PC-3 (cell line): ENCODE data around the gene IL3RA. TPM values are rescaled to one million over a fixed set of nuclear protein-coding genes. Genes with fewer than 3 reads are reported as not detected.

Source experiments
- ATAC-seq: fragments of 200-7000 bp; cut with Tn5 transposase; 2 replicates; pipeline ENCODE4 v1.9.1; 2020; ENCODE audit warnings: mild to moderate bottlenecking, moderate library complexity
- BruUV-seq: library from RNA; stranded (reverse); fragments of 400-500 nt; replicated peaks from 2 replicates; lab custom pipeline; 2021; lab: Mats Ljungman, UMichigan
- CTCF ChIA-PET: fragments of 300-600 bp; sonication (Branson Sonifier 250); formaldehyde crosslinking; loops from one replicate; lab custom pipeline; 2022; ENCODE audit warnings: antibody characterized with exemption; lab: Charles Lee
- POLR2A ChIA-PET: fragments of 300-600 bp; sonication (Branson Sonifier 250); formaldehyde crosslinking; loops from one replicate; lab custom pipeline; 2022; ENCODE audit warnings: antibody characterized with exemption; ENCODE audit not compliant: unreplicated experiment; lab: Charles Lee
- DNase-seq: peaks from one replicate; pipeline ENCODE4 v3.0.0-alpha.2; 2015
- H2AFZ ChIP-seq: fragments of 300-600 bp; sonication (generic); 2 replicates; pipeline ENCODE4 v1.6.0; 2016; ENCODE audit warnings: antibody characterized with exemption, low read length
- H3F3A ChIP-seq: fragments of 300-600 bp; sonication (generic); one replicate; pipeline ENCODE4 v1.6.0; 2017; ENCODE audit warnings: antibody characterized with exemption, low read length, control low read depth, mild to moderate bottlenecking; ENCODE audit not compliant: unreplicated experiment
- H3K27ac ChIP-seq: fragments of 300-600 bp; sonication (generic); 2 replicates; pipeline ENCODE4 v1.5.1; 2016; ENCODE audit warnings: mild to moderate bottlenecking, low read length
- H3K27me3 ChIP-seq: fragments of 300-600 bp; sonication (generic); 2 replicates; pipeline ENCODE4 v1.6.1; 2016; ENCODE audit warnings: low read length, mixed read lengths
- H3K36me3 ChIP-seq: fragments of 300-600 bp; sonication (generic); 2 replicates; pipeline ENCODE4 v1.6.1; 2016; ENCODE audit warnings: low read depth, mixed run types, low read length, mixed read lengths
- H3K4me1 ChIP-seq: fragments of 300-600 bp; sonication (generic); 2 replicates; pipeline ENCODE4 v1.5.1; 2016; ENCODE audit warnings: low read length; ENCODE audit not compliant: insufficient read depth
- H3K4me2 ChIP-seq: fragments of 300-600 bp; sonication (generic); 2 replicates; pipeline ENCODE4 v1.6.0; 2016; ENCODE audit warnings: low read length
- H3K4me3 ChIP-seq: fragments of 300-600 bp; sonication (generic); 2 replicates; pipeline ENCODE4 v1.5.1; 2016; ENCODE audit warnings: mild to moderate bottlenecking, low read length, mixed read lengths
- H3K79me2 ChIP-seq: fragments of 300-600 bp; sonication (generic); 2 replicates; pipeline ENCODE4 v1.6.1; 2017; ENCODE audit warnings: low read length, mixed read lengths
- H3K9ac ChIP-seq: fragments of 300-600 bp; sonication (generic); 2 replicates; pipeline ENCODE4 v1.6.0; 2016; ENCODE audit warnings: mild to moderate bottlenecking, low read length
- H3K9me2 ChIP-seq: fragments of 300-600 bp; sonication (generic); replicated peaks from 2 replicates; pipeline ENCODE4 v1.6.1; 2016; ENCODE audit warnings: mixed run types, low read length, mixed read lengths
- H3K9me3 ChIP-seq: fragments of 300-600 bp; sonication (generic); 2 replicates; pipeline ENCODE4 v1.6.1; 2016; ENCODE audit warnings: low read length, mixed read lengths
- H4K20me1 ChIP-seq: fragments of 300-600 bp; sonication (generic); 2 replicates; pipeline ENCODE4 v1.6.1; 2016; ENCODE audit warnings: low read length, mixed read lengths
- CTCF ChIP-seq: fragments of 300-600 bp; sonication (generic); conservative IDR thresholded peaks from 2 replicates; pipeline ENCODE4 v1.5.1; 2017; ENCODE audit warnings: antibody characterized with exemption, low read depth, mild to moderate bottlenecking, low read length
- EZH2 ChIP-seq: fragments of 300-600 bp; sonication (generic); IDR thresholded peaks from one replicate; pipeline ENCODE4 v1.6.1; 2017; ENCODE audit warnings: antibody characterized with exemption, mild to moderate bottlenecking, low read length; ENCODE audit not compliant: unreplicated experiment
- EZH2phosphoT487 ChIP-seq: fragments of 300-600 bp; sonication (generic); IDR thresholded peaks from 2 replicates; pipeline ENCODE4 v1.6.1; 2018; ENCODE audit warnings: mild to moderate bottlenecking, antibody characterized with exemption, low read length, borderline replicate concordance
- intact Hi-C: fragments of 100-400 bp; cut with micrococcal nuclease; formaldehyde crosslinking; loops from 2 replicates; pipeline ENCODE4 v1.9.0; 2023
- total RNA-seq: library from RNA; depleted of rRNA; stranded (reverse); fragments of >200 nt; gene quantifications from 2 replicates; pipeline ENCODE4 v1.2.3, GENCODE V29; 2014

Gene IL3RA
- total RNA-seq, 1 experiment from 2014 or later: not detected

GRCh38 chrX:1392376-1393068, 55.9 kb downstream of the IL3RA start:
- Histone ChIP-seq H3K9me2 (no peaks in the 10 kb centered on the region), H3K9me3 (no peaks in the 10 kb centered on the region), H3K4me3 (peak overlapping the region; percentile 74), H3K27me3 (no peaks in the 10 kb centered on the region), H2AFZ (peak overlapping the region; percentile 69), H3K9ac (peak overlapping the region; percentile 100), H3K4me1 (peaks cover 6% of the 10 kb centered on the region; the same call in 1 of the 2 replicates), H3K27ac (peak overlapping the region; percentile 97), H4K20me1 (peaks cover 39% of the 10 kb centered on the region), H3K4me2 (peak overlapping the region; percentile 90), H3K36me3 (peaks cover 32% of the 10 kb centered on the region), H3K79me2 (peaks cover 70% of the 10 kb centered on the region), H3F3A (no peaks in the 10 kb centered on the region)
- ChIA-PET POLR2A (no interaction called here), CTCF (no interaction called here)
- intact Hi-C loops: no loop called here
- TF ChIP-seq CTCF: no peak
- no peak for TF ChIP-seq EZH2phosphoT487
- no peak for TF ChIP-seq EZH2
- no TSS peak for BruUV-seq
- DNase-seq: peak; percentile 45
- peak; percentile 53 for ATAC-seq

DNA sequence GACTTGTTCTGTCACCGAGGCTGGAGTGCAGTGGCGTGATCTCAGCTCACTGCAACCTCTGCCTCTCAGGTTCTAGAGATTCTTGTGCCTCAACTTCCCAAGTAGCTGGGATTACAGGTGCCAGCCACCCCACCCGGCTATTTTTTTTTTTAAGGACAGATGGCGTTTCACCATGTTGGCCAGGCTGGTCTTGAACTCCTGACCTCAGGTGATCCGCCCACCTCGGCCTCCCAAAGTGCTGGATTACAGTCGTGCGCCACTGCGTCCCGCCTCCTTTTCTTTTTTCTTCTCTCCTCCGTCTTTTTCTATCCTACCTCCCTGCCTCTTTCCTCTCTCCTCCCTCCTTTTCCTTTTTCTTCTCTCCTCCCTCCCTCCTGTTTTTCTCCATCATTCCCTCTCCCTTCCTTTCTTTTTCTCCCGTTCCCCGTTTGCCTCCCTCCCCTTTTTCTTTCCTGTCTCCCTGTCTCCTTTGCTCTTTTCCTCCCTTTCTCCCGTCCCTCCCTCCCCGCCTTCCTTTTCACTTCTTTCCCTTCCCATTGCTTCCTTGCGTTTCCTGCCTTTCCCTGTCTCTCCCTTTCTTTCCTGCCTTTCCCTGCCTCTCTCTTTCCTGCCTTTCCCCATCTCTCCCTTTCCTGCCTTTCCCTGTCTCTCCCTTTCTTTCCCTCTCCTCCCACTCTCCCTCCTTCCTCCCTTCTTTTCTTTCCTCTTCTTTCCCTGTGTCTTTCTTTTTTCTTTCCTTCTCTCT, 57.5 kb downstream of the IL3RA start:
- ATAC-seq (no peak), DNase-seq (no peak)
- ChIA-PET POLR2A (no interaction called here), CTCF (no interaction called here)
- Histone ChIP-seq H3K9me3 (no peaks in the 10 kb centered on the region), H3K4me3 (peak overlapping the region; percentile 74; the same call in 1 of the 2 replicates), H3K4me2 (peak overlapping the region; percentile 89), H3K27ac (no peak overlapping the region), H3K36me3 (peaks cover 23% of the 10 kb centered on the region), H3K9ac (no peak overlapping the region), H3K9me2 (no peaks in the 10 kb centered on the region), H4K20me1 (peaks cover 24% of the 10 kb centered on the region), H2AFZ (no peak overlapping the region), H3K79me2 (peaks cover 58% of the 10 kb centered on the region), H3K4me1 (peaks cover 6% of the 10 kb centered on the region; the same call in 1 of the 2 replicates), H3K27me3 (no peaks in the 10 kb centered on the region), H3F3A (no peaks in the 10 kb centered on the region)
- BruUV-seq: no TSS peak
- no peak for TF ChIP-seq EZH2
- no peak for TF ChIP-seq EZH2phosphoT487
- TF ChIP-seq CTCF: no peak
- intact Hi-C loops: no loop called here
